Muscle of arm (tissue), 12 donors: ENCODE measurements around the gene SLC12A6. TPM values are rescaled to one million over a fixed set of nuclear protein-coding genes. Genes with fewer than 3 reads are reported as not detected.

ENCODE experiments used
- DNase-seq: peaks from one replicate; pipeline ENCODE4 v3.0.0-alpha.2; 2013
- polyA plus RNA-seq, 12 donors: library from polyadenylated mRNA; unstranded; fragments of 120-200 nt; gene quantifications; one replicate each; pipeline ENCODE4 v1.2.1, GENCODE V29; 2013; ENCODE audit not compliant: insufficient read length in 12 of 12

Gene SLC12A6
- polyA plus RNA-seq, 12 donors: 14.3 to 26.0 (median 20.9) TPM; not detected in 1

DNA sequence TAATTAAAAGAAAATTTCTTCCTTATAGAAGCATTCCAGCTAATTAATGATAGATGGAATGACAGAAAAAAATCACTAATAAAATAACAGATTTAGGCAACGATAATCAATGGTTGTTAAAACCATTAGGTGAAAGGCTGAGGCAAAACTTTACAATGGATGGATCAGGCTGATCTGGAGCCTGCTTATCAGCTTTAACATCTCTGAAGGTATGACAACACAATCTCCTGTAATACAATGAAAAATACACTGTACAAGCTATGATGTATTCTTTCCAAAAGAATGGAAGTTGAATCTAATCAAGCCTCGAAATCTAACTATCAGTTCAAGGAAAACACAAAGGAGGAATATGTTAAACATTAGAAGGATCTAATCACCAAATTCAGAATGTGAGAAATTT lies 73.5 kb downstream of the SLC12A6 start:
- no peak for DNase-seq

DNA sequence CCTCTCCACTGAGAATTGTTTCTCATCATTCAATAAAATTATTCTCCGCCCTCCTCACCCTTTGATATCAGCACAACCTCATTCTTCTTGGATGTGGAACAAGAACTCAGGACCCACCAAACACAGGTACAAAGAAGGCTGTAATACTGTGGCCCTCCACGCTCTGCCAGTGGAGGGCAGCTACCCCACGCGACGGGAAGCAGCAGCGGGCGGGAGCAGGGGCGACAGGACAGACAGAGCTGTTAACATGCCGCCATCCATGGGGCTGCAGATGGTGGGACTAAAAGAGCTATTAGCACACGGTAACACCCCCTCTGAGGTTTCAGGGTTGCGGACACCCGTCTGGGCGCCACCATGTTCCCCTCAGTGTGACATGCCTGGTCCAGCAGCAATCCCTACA lies 75.2 kb downstream of the SLC12A6 start:
- no peak for DNase-seq

- no peak for DNase-seq
Observed at GRCh38 chr15:34259566-34259965, 78.0 kb downstream of the SLC12A6 start.

GRCh38 chr15:34258151-34258550 lies 79.4 kb downstream of the SLC12A6 start:
- no peak for DNase-seq

GRCh38 chr15:34252545-34252944 lies 85.0 kb downstream of the SLC12A6 start:
- DNase-seq: no peak

GRCh38 chr15:34248190-34248589 lies 89.4 kb downstream of the SLC12A6 start:
- no peak for DNase-seq

GRCh38 chr15:34246276-34246976 lies 91.2 kb downstream of the SLC12A6 start:
- DNase-seq: no peak

GRCh38 chr15:34243226-34243625 lies 94.4 kb downstream of the SLC12A6 start:
- no peak for DNase-seq

GRCh38 chr15:34242331-34242710 lies 95.3 kb downstream of the SLC12A6 start:
- no peak for DNase-seq

DNA sequence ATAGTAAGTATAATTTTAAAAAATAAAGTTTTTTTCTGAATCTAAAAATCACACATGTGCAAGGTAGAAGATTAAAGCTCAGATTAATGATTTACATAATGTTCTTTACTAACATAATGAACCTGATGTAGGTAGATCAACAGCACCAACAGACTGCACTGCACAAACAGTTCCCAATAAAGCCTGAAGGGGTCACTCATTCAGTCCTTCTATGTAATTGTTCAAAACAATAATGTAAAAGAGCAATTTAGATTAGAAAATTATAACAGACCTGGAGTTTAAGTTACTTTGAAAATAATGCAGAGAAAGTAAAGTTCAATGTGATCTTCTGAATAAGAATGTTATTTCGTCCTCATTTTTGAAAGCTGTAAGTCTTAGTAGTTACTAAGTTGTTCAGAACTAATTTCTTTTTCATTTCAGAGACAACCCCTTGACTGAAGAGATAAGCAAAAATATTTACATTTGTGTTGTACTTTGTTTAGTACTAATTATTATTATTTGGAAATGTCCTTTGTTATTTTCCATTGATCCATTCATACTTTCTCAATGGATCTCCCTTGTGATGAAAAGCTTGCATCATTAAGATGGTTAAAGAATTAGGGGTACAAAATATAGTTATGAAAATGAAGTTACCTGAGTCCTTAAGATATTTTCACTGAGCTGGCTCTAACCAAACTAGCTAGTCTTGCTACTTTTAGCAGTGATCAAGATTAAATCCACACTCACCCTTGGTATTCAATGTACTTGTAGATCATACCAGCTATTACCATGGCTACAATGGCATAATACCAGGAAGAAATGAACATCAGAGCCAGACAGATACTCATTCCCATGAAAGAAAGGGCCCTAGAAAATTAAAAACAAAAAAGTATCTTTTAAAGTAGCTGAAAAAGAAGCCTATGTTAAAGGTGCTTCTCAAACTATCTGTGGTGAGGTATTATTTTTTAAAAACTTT lies 95.9 kb downstream of the SLC12A6 start:
- no peak for DNase-seq

DNA sequence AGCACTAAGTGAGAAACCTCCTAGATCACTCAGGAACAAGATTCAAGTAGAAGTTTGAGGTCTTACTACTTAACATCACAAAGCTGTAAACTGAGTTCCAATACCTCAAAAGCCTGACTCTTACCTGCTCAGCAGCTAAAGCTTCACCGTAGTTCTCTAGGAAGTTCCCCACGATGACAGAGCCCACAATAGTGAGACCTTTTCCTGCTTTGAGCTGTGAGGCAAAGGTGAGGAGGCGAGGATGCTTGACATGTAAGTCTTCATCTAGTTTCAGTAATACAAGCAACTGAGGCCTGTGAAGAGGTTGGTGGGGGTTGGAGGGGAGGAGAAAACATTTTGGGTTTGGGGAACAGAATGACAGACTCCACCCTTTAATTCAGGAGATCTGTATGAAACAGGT lies 97.0 kb downstream of the SLC12A6 start:
- DNase-seq: no peak

DNA sequence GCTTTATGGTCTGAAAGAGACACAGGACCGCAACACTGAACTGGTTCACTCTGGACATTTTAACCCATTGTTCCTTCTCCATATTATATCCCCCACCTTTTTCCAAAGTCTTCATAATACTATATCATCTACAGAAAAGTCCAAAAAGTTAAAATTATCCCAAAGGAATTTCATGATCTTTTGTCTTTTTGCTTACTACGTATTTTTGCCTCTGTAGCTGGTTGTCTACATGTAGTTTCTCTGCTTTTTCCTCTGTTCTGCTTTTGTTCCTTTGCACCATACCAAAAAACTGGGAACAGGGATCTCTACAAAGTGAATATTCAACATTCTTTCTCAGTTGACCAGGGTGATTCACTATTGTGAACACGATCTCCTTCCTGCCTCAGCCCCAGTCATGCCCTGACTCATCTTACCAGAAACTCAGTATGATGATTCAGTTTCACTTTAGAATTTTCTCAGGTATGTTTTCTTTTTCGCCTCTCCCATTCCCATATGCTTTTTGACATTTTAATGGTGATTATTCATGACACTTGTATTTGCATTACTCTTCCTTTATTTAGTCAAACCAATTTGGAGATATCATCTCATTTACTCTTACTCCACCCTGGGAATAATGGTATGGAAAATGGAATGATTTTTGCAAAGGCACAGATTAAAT lies 98.3 kb downstream of the SLC12A6 start:
- DNase-seq: no peak

GRCh38 chr15:34233614-34234013 lies 104.0 kb downstream of the SLC12A6 start:
- no peak for DNase-seq

DNA sequence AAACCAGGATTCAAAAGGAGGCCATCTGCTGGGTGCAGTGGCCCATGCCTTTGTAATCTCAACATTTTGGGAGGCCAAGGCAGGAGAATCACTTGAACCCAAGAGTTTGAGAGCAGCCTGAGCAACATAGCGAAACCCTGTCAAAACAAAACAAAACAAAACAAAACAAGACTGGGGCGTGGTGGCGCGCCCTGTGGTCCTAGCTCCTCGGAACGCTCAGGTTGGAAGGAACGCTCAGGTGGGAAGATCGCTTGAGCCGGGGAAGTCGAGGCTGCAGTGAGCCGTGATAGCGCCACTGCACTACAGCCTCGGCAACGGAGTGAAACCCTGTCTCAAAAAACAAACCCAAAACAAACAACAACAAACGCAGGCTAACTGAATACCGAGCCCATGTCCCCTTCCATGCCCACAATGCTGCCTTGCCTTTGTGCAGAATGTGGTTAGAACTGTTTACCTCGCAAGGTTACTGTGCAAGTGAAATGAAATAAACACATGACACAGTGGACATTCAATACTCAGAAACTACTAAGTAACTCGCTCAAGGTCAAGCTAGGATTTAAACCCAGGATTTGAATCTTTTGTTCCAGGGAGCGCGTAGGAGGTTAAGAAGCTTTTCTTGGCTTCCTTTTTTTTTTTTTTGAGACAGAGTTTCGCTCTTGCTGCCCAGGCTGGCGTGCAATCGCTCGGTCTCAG lies 113.5 kb downstream of the SLC12A6 start:
- DNase-seq: no peak

DNA sequence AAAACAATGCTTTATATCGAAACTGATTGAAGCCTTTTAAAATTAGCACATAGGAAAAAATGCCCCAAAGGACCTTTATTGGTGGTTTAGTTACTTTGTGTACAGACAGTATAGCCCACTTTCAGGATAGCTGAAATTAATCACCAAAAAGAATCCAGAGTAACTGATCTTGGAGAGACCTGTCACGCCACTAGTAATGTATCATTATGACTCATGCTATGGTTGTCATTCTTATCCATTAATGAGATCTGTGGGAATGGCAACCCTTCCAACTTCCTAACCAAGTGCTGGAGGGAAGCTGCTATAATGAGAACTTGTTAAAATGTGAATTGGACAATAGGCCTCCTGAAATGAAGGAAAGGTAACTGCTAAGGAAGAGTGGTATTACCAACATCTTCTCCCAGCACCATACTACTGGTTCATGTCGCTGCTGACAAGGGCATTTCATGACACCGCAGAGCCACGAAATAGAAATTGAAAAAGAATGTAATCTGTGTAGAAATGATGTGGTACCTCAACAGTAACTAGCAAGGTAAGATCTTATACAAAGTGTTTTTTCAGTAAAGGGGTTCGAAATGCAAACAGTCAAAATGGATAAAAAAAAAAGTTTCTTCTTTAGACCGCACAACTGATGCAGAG lies 119.9 kb downstream of the SLC12A6 start:
- DNase-seq: no peak

DNA sequence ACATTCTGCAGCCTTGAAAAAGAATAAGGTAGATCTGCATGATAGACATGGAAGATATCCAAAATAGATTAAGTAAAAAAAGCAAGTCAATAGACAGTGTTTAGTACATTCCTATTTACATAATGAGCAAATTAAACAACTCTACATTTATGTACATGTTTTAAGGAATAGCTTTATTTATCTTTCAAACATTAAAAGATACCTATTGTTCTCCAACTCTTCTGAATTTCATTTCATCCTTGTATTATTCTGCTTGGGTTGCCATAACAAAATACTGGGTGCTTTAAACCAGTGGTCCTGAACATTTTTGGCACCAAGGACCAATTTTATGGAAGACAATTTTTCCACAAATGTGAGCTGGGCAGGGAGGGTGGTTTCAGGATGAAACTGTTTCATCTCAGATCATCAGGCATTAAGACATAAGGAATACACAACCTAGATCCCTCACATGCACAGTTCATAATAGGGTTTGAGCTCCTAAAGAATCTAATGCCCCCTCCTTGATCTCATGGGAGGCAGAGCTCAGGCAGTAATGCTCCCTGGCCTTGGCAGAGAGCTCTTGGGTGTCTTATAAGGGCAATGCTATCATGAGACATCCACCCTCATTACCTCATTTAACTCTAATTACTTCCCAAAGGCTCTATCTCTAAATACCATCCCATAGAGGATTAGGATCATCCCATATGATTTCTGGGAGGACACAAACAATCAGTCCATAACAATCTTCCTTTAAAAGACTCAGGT lies 120.9 kb downstream of the SLC12A6 start:
- DNase-seq: no peak

GRCh38 chr15:34214135-34214534 lies 123.4 kb downstream of the SLC12A6 start:
- DNase-seq: no peak

- no peak for DNase-seq
Observed at GRCh38 chr15:34213690-34214089, 123.9 kb downstream of the SLC12A6 start.

DNA sequence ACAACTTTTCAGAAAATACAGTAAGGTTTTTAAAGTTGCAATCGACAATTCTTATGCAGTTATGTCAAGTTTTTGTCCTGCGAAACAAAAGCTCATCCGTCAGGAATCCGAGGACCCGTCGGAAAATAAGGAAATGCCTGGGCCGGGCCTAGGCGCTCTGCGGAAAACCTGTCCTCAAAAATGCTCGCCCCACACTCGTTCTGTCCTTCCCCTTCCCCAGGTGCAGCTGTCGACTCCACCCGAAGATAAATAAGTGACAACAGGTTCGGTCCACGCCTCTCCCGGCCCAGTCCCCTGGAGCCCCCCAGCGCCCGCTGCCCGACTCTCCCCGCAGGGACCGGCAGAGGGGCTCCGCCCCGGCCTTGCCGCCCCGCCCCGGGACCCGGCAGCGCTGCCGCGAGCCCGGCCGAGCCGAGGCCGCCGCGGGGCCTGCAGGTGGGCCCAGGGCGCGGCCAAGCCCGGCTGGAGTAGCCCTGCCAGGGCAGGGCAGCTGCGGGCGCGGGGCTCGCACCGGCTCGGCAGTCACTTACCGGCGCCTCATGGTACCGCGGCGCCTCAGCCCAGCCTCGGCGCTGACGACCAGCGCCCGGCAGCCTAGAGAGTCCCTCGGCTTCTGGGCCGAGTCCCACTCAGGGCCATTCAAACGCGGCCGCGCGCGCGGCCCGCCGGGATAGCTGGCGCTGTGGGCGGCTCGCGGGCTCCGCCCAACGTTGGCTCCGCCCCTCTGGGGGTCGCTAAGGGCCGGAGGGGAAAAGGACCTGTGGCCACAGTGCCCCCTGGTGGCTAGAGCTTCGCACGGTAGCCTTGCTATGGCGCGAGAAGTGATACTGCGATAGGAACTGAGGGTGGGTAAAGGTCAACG lies 127.9 kb downstream of the SLC12A6 start, which contains the start of gene KATNBL1:
KATNBL1 (minus strand) TSS at position 676 of the 862 bp plus-strand sequence. CDS start 46,420 bp downstream, outside the sequence.
- peak; percentile 96 for DNase-seq
